Type B pancreatic cell (in vitro differentiated cells): ENCODE data around the gene ADARB2. TPM values are rescaled to one million over a fixed set of nuclear protein-coding genes. Genes with fewer than 3 reads are reported as not detected.

ENCODE experiments used
- DNase-seq: peaks from one replicate; pipeline ENCODE4 v3.0.0; 2021; ENCODE audit warnings: mixed read lengths; ENCODE audit not compliant: unreplicated experiment; ENCODE audit errors: extremely low spot score
- H3K27ac Mint-ChIP-seq: 2 replicates; pipeline ENCODE4 v1.8.0; 2021; ENCODE audit warnings: mild to moderate bottlenecking, mixed read lengths
- H3K27me3 Mint-ChIP-seq: 2 replicates; pipeline ENCODE4 v1.8.0; 2021; ENCODE audit warnings: mixed read lengths
- H3K36me3 Mint-ChIP-seq: 2 replicates; pipeline ENCODE4 v1.8.0; 2021; ENCODE audit warnings: mixed read lengths
- H3K4me1 Mint-ChIP-seq: one replicate; pipeline ENCODE4 v1.8.0; 2021; ENCODE audit warnings: mixed read lengths; ENCODE audit not compliant: unreplicated experiment
- H3K4me3 Mint-ChIP-seq: 2 replicates; pipeline ENCODE4 v1.8.0; 2021; ENCODE audit warnings: mild to moderate bottlenecking, mixed read lengths
- H3K9me3 Mint-ChIP-seq: 2 replicates; pipeline ENCODE4 v1.8.0; 2021; ENCODE audit warnings: mixed read lengths
- total RNA-seq: library from RNA; stranded (reverse); gene quantifications from 2 replicates; pipeline ENCODE4 v1.2.1, GENCODE V29; 2021; ENCODE audit warnings: low replicate concordance
- TF ChIP-seq, protein P1 (sequence below): fragments of 200-600 bp; sonication (generic); conservative IDR thresholded peaks from 2 replicates; pipeline ENCODE4 v1.5.0; 2021; ENCODE audit warnings: antibody characterized with exemption, mild to moderate bottlenecking

ADARB2 gene
- total RNA-seq, 1 donor from 2014 or later = 4.9 TPM

- H3K9me3 Mint-ChIP-seq = no peaks in the 10 kb centered on the region
Observed at GRCh38 chr10:1197384-1197783, 539.9 kb downstream of the ADARB2 start.

DNA sequence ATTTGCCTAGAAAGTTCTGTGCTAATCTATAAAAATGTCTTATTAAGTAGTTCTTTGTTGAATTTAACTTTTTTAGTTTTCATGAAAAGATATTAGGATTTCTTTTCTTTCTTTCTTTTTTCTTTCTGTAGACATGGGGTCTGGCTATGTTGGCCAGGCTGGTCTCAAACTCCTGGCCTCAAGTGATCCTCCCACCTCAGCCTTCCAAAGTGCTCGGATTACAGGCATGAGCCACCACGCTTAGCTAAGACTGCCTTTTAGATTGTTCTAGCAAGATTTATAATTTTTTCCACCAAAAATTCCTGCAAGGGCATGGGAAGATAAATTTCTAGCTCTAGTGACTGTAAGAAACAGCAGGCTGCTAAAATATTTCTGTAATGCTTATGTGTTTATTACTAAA is 540.7 kb downstream of the ADARB2 start:
- H3K4me3 Mint-ChIP-seq = no peak overlapping the region
- H3K27ac Mint-ChIP-seq = no peak overlapping the region
- H3K9me3 Mint-ChIP-seq = no peaks in the 10 kb centered on the region
- peaks cover 5% of the 10 kb centered on the region for H3K4me1 Mint-ChIP-seq
- TF ChIP-seq, protein P1, sequence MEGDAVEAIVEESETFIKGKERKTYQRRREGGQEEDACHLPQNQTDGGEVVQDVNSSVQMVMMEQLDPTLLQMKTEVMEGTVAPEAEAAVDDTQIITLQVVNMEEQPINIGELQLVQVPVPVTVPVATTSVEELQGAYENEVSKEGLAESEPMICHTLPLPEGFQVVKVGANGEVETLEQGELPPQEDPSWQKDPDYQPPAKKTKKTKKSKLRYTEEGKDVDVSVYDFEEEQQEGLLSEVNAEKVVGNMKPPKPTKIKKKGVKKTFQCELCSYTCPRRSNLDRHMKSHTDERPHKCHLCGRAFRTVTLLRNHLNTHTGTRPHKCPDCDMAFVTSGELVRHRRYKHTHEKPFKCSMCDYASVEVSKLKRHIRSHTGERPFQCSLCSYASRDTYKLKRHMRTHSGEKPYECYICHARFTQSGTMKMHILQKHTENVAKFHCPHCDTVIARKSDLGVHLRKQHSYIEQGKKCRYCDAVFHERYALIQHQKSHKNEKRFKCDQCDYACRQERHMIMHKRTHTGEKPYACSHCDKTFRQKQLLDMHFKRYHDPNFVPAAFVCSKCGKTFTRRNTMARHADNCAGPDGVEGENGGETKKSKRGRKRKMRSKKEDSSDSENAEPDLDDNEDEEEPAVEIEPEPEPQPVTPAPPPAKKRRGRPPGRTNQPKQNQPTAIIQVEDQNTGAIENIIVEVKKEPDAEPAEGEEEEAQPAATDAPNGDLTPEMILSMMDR = no peak
- no peak for DNase-seq
- H3K27me3 Mint-ChIP-seq = peaks cover 12% of the 10 kb centered on the region
- H3K36me3 Mint-ChIP-seq = no peaks in the 10 kb centered on the region

More at GRCh38 chr10:1197384-1197783, 539.9 kb downstream of the ADARB2 start:
- peaks cover 12% of the 10 kb centered on the region for H3K27me3 Mint-ChIP-seq
- TF ChIP-seq, protein P1 = no peak
- H3K27ac Mint-ChIP-seq = no peak overlapping the region
- H3K4me1 Mint-ChIP-seq = peaks cover 5% of the 10 kb centered on the region
- DNase-seq = no peak
- H3K4me3 Mint-ChIP-seq = no peak overlapping the region
- no peaks in the 10 kb centered on the region for H3K36me3 Mint-ChIP-seq

DNA sequence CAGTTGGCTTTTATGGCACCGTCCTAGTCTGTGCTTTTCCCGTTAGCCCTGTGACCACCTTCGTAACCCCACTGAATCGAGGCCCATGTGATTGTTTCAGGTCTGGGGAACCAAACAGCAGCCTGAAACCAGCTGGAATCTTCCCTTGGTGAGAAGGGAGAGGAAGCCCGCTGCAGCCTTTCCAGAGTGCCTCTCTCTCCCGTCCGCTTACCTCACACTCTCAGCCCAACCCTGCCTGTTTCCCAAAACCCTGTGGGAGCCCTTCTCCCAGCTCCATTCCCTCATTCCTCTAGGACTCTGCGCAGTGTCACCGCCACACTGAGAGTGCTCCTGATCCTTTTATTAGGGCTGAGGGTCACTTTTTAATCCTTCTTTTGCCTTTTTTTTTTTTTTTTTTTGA is 541.5 kb downstream of the ADARB2 start:
- peaks cover 12% of the 10 kb centered on the region for H3K27me3 Mint-ChIP-seq
- no peaks in the 10 kb centered on the region for H3K36me3 Mint-ChIP-seq
- H3K27ac Mint-ChIP-seq = no peak overlapping the region
- TF ChIP-seq, protein P1 = no peak
- DNase-seq = no peak
- H3K4me3 Mint-ChIP-seq = no peak overlapping the region
- H3K9me3 Mint-ChIP-seq = no peaks in the 10 kb centered on the region
- peaks cover 3% of the 10 kb centered on the region for H3K4me1 Mint-ChIP-seq

DNA sequence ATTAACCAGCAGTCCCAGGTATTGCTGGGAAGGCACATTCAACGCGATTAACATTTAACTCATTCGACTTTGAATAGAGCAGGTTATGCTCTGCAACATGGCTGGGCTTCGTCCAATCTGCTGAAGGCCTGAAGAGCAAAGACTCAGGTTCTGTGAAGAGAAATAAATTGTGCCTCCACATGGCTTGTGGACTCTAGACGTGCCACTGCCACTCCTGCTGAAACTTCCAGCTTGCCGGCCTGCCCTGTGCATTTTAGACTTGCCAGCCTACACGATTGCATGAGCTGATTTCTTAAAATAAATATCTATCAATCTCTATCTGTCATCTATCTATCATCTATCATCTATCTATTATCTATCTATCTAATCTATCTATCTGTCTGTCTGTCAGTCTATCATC is 543.2 kb downstream of the ADARB2 start:
- H3K4me1 Mint-ChIP-seq = no peaks in the 10 kb centered on the region
- no peak overlapping the region for H3K4me3 Mint-ChIP-seq
- no peak for DNase-seq
- TF ChIP-seq, protein P1 = no peak
- H3K9me3 Mint-ChIP-seq = no peaks in the 10 kb centered on the region
- H3K27ac Mint-ChIP-seq = no peak overlapping the region
- H3K36me3 Mint-ChIP-seq = no peaks in the 10 kb centered on the region
- peaks cover 12% of the 10 kb centered on the region for H3K27me3 Mint-ChIP-seq

DNA sequence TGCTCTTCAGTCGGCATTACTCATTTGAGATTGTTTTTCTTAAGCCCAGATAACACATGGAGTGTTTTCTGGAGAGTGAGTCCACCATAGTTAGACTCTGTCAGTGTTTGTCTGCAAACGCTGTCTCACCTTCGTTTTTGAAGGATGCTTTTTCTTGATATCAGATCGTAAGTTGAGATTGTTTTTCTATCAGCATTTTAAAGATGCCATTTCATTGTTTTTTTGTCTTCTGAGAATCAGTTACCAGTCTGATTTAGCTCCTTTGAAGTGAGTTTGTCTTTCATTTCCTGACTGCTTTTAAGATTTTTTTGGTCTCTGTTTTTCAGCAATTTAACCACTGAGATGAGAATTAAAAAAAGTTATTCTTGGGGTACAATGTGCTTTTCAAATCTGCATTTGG is 543.8 kb downstream of the ADARB2 start:
- no peaks in the 10 kb centered on the region for H3K36me3 Mint-ChIP-seq
- H3K27ac Mint-ChIP-seq = no peak overlapping the region
- no peaks in the 10 kb centered on the region for H3K9me3 Mint-ChIP-seq
- no peaks in the 10 kb centered on the region for H3K4me1 Mint-ChIP-seq
- H3K4me3 Mint-ChIP-seq = no peak overlapping the region
- H3K27me3 Mint-ChIP-seq = peaks cover 12% of the 10 kb centered on the region
- no peak for DNase-seq
- TF ChIP-seq, protein P1 = no peak

GRCh38 chr10:1191752-1192151 is 545.6 kb downstream of the ADARB2 start:
- peaks cover 7% of the 10 kb centered on the region for H3K27me3 Mint-ChIP-seq
- H3K27ac Mint-ChIP-seq = no peak overlapping the region
- no peaks in the 10 kb centered on the region for H3K4me1 Mint-ChIP-seq
- no peaks in the 10 kb centered on the region for H3K36me3 Mint-ChIP-seq
- H3K4me3 Mint-ChIP-seq = no peak overlapping the region
- no peak for DNase-seq
- H3K9me3 Mint-ChIP-seq = no peaks in the 10 kb centered on the region
- TF ChIP-seq, protein P1 = no peak
